ENCODE results near the gene SERPINA3.

DNA sequence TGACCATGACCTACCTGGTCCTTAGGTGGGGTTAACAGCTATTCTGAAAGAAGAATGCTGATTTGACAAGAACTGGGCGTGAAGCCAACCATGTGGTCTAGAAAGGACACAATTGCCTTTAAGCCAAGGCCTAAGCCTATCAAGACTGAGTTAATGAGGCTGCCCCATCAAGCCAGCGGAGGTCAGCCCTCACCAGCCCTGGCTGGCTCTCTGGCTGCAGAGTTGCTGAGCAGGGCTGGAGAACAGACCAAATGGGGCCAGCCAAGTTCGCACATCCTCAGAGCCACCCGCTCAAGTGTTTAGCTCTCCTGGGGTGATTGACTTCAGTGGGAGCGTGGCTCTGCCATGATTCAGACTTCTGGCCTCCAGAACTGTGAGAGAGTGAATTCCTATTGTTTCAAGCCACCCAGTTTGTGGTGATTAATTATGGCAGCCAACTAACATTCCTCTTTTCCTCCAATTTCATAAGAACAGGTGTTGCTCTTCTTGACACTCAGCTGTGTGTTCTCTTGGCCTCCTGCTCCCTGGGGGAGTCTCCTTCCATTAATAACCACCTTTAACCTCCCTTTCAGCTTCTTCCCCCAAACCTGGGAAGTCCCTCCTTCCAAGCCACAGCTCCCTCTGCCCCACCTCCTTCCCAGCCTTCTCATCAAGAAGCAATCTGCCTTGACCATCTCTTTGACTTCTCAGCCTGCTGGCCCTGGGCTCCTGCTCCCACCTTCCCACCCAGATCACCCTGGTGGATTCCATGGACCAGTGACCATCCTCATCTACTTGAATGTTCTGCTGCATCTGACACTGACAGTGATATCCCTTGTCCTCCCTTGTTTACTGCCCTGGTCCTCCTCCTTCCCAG is 36.2 kb upstream of the SERPINA3 start:
- TF ChIP-seq, protein P1, sequence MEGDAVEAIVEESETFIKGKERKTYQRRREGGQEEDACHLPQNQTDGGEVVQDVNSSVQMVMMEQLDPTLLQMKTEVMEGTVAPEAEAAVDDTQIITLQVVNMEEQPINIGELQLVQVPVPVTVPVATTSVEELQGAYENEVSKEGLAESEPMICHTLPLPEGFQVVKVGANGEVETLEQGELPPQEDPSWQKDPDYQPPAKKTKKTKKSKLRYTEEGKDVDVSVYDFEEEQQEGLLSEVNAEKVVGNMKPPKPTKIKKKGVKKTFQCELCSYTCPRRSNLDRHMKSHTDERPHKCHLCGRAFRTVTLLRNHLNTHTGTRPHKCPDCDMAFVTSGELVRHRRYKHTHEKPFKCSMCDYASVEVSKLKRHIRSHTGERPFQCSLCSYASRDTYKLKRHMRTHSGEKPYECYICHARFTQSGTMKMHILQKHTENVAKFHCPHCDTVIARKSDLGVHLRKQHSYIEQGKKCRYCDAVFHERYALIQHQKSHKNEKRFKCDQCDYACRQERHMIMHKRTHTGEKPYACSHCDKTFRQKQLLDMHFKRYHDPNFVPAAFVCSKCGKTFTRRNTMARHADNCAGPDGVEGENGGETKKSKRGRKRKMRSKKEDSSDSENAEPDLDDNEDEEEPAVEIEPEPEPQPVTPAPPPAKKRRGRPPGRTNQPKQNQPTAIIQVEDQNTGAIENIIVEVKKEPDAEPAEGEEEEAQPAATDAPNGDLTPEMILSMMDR (IDR thresholded peaks at IDR 0.05) = no peak
- TF ChIP-seq POLR2A (IDR thresholded peaks at IDR 0.05) = no peak
